ENCODE measurements around the gene NAA25.

The NAA25 gene

DNA sequence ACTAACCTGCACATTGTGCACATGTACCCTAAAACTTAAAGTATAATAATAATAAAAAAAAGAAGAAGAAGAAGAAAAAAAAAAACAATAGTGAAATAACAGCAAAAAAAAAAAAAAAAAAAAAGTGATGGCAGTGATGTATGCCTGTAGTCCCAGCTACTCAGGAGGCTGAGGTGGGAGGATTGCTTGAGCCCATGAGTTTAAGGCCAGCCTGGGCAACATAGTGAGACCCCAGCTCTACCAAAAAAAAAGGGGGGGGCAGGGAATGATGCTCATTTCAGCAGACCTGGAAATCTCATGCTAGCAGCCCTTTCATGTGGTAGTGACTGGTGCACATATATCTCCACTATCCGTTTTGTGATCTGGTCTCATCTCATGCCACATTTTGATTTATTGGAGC, 37.5 kb upstream of the NAA25 start:
- TF ChIP-seq, protein P1, sequence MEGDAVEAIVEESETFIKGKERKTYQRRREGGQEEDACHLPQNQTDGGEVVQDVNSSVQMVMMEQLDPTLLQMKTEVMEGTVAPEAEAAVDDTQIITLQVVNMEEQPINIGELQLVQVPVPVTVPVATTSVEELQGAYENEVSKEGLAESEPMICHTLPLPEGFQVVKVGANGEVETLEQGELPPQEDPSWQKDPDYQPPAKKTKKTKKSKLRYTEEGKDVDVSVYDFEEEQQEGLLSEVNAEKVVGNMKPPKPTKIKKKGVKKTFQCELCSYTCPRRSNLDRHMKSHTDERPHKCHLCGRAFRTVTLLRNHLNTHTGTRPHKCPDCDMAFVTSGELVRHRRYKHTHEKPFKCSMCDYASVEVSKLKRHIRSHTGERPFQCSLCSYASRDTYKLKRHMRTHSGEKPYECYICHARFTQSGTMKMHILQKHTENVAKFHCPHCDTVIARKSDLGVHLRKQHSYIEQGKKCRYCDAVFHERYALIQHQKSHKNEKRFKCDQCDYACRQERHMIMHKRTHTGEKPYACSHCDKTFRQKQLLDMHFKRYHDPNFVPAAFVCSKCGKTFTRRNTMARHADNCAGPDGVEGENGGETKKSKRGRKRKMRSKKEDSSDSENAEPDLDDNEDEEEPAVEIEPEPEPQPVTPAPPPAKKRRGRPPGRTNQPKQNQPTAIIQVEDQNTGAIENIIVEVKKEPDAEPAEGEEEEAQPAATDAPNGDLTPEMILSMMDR (IDR thresholded peaks at IDR 0.05; ENCODE audit: low read length, missing control alignments), result no peak
- no peak overlapping the region for H3K4me3 ChIP-seq (replicated peaks; ENCODE audit: low read depth, low read length)
- DNase-seq (ENCODE audit: low read depth), result no peak

DNA sequence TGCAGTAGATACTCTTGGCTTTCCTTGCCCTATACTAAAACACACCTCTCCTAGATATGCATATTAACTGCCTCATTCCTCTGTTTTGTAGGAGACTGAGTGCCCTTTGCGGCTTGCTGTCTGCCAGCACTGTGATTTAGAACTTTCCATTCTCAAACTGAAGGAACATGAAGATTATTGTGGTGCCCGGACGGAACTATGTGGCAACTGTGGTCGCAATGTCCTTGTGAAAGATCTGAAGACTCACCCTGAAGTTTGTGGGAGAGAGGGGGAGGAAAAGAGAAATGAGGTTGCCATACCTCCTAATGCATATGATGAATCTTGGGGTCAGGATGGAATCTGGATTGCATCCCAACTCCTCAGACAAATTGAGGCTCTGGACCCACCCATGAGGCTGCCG, 32.1 kb upstream of the NAA25 start:
- TF ChIP-seq, protein P1 (IDR thresholded peaks at IDR 0.05; ENCODE audit: low read length, missing control alignments), result no peak
- DNase-seq (ENCODE audit: low read depth), result no peak
- no peak overlapping the region for H3K4me3 ChIP-seq (replicated peaks; ENCODE audit: low read depth, low read length)

DNA sequence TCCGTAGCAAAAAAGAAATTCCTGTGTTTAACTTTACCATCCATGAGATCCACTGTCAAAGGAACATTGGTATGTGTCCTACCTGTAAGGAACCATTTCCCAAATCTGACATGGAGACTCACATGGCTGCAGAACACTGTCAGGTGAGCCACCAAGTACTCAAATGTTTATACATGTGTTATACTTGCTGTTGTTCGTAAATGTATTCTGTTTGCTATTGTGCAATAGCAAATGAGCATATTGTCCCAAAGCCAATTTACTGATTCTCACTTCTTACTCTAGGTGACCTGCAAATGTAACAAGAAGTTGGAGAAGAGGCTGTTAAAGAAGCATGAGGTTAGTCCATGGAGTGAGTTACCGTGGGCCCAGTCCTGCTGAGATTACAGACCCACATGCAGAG, 26.1 kb upstream of the NAA25 start:
- DNase-seq (ENCODE audit: low read depth), result no peak
- no peak overlapping the region for H3K4me3 ChIP-seq (replicated peaks; ENCODE audit: low read depth, low read length)
- TF ChIP-seq, protein P1 (IDR thresholded peaks at IDR 0.05; ENCODE audit: low read length, missing control alignments), result no peak

DNA sequence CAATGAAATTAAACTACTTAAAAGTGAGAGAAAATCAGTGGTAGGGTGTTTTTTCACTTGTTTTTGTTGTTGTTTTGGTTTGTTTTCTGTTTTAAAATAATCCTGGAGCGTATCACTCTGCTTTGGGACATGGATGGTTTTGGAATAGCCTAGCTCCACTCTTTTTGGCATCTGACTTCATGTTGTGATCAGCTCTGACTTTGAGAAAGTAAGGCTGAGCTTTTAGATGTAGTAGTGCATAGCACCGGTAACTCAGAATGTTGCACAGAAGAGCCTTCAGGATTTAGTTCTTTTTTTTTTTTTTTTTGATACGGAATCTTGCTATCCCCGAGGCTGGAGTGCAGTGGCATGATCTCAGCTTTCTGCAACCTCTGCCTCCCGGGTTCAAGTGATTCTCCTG, 24.8 kb upstream of the NAA25 start:
- DNase-seq (ENCODE audit: low read depth), result no peak
- TF ChIP-seq, protein P1 (IDR thresholded peaks at IDR 0.05; ENCODE audit: low read length, missing control alignments), result no peak
- H3K4me3 ChIP-seq (replicated peaks; ENCODE audit: low read depth, low read length), result no peak overlapping the region

DNA sequence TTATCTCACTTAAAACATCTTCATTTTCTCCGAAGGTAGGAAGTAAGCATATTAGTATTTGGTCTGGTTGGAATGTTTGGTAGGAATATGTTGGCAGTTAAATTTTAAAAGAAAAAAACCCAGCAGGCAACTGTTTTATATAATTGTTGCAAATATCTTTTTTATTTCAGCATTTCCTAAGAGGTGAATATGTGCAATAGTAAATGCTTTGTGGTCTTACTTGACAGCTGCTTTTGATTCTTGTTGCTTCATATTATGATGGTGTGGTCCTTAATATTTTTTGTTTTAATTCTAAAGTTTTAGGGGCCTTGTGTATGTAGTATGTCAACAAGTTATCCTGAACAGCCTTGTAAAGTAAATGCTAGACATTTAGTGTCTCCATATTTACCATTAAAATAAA, 23.1 kb upstream of the NAA25 start:
- TF ChIP-seq, protein P1 (IDR thresholded peaks at IDR 0.05; ENCODE audit: low read length, missing control alignments), result no peak
- no peak overlapping the region for H3K4me3 ChIP-seq (replicated peaks; ENCODE audit: low read depth, low read length)

DNA sequence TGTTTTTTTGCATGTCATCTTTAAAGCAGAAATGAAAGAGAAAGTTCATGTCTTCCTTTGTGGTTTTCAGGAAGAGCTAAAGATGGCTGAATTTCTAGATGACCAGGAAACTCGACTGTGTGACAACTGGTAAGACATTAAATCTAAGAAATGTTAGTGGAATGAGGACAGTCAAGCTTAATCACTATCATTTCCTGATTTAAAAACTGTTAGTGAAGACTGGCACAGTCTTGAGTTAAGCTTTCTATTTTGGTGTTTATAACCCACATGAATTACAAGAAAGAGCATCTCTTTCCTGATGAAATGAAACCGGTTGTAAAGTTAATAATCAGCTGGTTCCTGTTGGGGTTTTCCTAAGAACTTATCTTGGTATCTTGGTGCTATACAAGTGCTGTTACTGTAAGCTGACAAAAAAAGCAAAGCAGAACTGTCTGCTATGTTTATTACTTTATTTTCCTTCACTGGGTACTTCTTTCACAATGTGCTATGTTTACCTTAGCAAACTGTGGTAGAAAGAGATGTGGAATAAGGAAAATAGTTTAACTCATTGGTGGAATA, 21.9 kb upstream of the NAA25 start:
- no peak overlapping the region for H3K4me3 ChIP-seq (replicated peaks; ENCODE audit: low read depth, low read length)
- no peak for DNase-seq (ENCODE audit: low read depth)
- TF ChIP-seq, protein P1 (IDR thresholded peaks at IDR 0.05; ENCODE audit: low read length, missing control alignments), result no peak

More for the DNA sequence above, 23.1 kb upstream of the NAA25 start:
- no peak for DNase-seq (ENCODE audit: low read depth)

DNA sequence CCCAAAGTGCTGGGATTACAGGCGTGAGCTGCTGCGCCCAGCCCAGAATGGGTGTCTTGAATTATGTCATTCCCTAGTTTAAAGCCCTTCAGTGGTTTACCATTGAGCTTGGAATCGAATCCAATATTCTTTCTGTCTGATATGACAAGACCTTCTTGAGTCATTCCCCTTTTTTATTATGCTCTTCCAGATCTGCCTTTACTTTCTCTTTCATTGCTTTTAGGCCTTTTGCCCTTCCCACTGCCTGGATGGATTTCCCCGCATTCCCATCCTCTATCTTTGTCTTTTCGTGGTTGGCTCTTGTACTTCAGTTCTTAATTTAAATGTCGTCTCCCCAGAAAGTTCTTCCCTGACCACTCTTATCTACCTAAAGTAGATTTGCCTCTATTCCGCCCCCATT, 18.3 kb upstream of the NAA25 start:
- TF ChIP-seq, protein P1 (IDR thresholded peaks at IDR 0.05; ENCODE audit: low read length, missing control alignments), result no peak
- DNase-seq (ENCODE audit: low read depth), result no peak
- no peak overlapping the region for H3K4me3 ChIP-seq (replicated peaks; ENCODE audit: low read depth, low read length)
